GM12878 (cell line): Measurements from ENCODE around the gene CCDC120. TPM values are rescaled to one million over a fixed set of nuclear protein-coding genes. Genes with fewer than 3 reads are reported as not detected.

Source experiments
- CBX5 ChIP-seq: sonication (generic); IDR thresholded peaks from 2 replicates; pipeline ENCODE4 v1.6.1; 2016; ENCODE audit warnings: low read depth, moderate library complexity, mild to moderate bottlenecking, inconsistent platforms
- NFYB ChIP-seq: IDR thresholded peaks from 2 replicates; pipeline ENCODE4 v1.6.1; 2011; ENCODE audit warnings: low read depth, mild to moderate bottlenecking, low read length, improper control_type of control experiment, moderate library complexity; ENCODE audit not compliant: insufficient read depth
- PRDM15 ChIP-seq: fragments of 450-650 bp; formaldehyde crosslinking; IDR thresholded peaks from 2 replicates; pipeline ENCODE4 v1.4.0; 2020; ENCODE audit warnings: mild to moderate bottlenecking, moderate library complexity
- RAD21 ChIP-seq: IDR thresholded peaks from 2 replicates; pipeline ENCODE4 v1.6.1; 2011; ENCODE audit warnings: mild to moderate bottlenecking, low read depth, low read length, moderate library complexity; ENCODE audit not compliant: insufficient read depth
- RBBP5 ChIP-seq: fragments of 200-600 bp; sonication (generic); conservative IDR thresholded peaks from 2 replicates; pipeline ENCODE4 v1.6.1; 2016
- TAF1 ChIP-seq: IDR thresholded peaks from 2 replicates; pipeline ENCODE4 v1.6.1; 2011; ENCODE audit warnings: mild to moderate bottlenecking, low read depth, low read length, borderline replicate concordance
- TCF3 ChIP-seq: IDR thresholded peaks from 2 replicates; pipeline ENCODE4 v1.6.1; 2012; ENCODE audit warnings: low read depth, mild to moderate bottlenecking, low read length, borderline replicate concordance; ENCODE audit not compliant: insufficient read depth
- WRNIP1 ChIP-seq: IDR thresholded peaks from 2 replicates; pipeline ENCODE4 v1.6.1; 2011; ENCODE audit warnings: low read depth, low read length, improper control_type of control experiment, borderline replicate concordance
- ZZZ3 ChIP-seq: IDR thresholded peaks from 2 replicates; pipeline ENCODE4 v1.6.1; 2011; ENCODE audit warnings: low read depth; ENCODE audit not compliant: control insufficient read depth, insufficient read length
- polyA plus RNA-seq, 11 experiments: library from polyadenylated mRNA; depleted of rRNA in 4 of 11; unstranded in 6 of 11; stranded (reverse) in 5 of 11; fragments of >200 nt; fragmentation: Nextera tagmentation in 4 of 11; fragmentation: Illumina TruSeq in 1 of 11; extraction: Ambion mirVana in 4 of 11; extraction: Trizol in 1 of 11; gene quantifications; 1 replicate in 1 of 11; 2 replicates in 10 of 11; pipeline versions ENCODE4 v1.2.1 to v1.2.3, GENCODE V29; 2011 to 2016; ENCODE audit warnings: inconsistent platforms in 2 of 11, missing spikeins in 2 of 11, low read depth in 1 of 11
- total RNA-seq, 4 experiments: library from RNA; depleted of rRNA in 3 of 4; stranded (reverse); fragments of >200 nt in 3 of 4; fragmentation: Illumina TruSeq in 1 of 4; extraction: Trizol in 1 of 4; gene quantifications; 2 replicates each; pipeline versions ENCODE4 v1.2.1 to v1.2.3, GENCODE V29; 2013 to 2021
- TF ChIP-seq, protein P1 (sequence below): fragments of 450-650 bp; IDR thresholded peaks from 2 replicates; pipeline ENCODE4 v1.6.1; 2017; ENCODE audit warnings: low read depth, mild to moderate bottlenecking, moderate library complexity

Gene CCDC120
- total and polyA plus RNA-seq, 10 of the 15 experiments (the other 5 are each of a cell fraction or from before 2014, with no cell fraction given): 0.11 to 4.1 (median 0.76) TPM

GRCh38 chrX:49059201-49059600 is 402 bp downstream of the CCDC120 start (continued):
- TF ChIP-seq, protein P1, sequence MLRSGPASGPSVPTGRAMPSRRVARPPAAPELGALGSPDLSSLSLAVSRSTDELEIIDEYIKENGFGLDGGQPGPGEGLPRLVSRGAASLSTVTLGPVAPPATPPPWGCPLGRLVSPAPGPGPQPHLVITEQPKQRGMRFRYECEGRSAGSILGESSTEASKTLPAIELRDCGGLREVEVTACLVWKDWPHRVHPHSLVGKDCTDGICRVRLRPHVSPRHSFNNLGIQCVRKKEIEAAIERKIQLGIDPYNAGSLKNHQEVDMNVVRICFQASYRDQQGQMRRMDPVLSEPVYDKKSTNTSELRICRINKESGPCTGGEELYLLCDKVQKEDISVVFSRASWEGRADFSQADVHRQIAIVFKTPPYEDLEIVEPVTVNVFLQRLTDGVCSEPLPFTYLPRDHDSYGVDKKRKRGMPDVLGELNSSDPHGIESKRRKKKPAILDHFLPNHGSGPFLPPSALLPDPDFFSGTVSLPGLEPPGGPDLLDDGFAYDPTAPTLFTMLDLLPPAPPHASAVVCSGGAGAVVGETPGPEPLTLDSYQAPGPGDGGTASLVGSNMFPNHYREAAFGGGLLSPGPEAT: no peak
- TF ChIP-seq RBBP5: no peak
- no peak for TF ChIP-seq ZZZ3
- TF ChIP-seq PRDM15 (CRISPR knock-in tag): no peak
- TF ChIP-seq RAD21: no peak
- no peak for TF ChIP-seq TAF1
- TF ChIP-seq WRNIP1: no peak
- TF ChIP-seq NFYB: no peak
- TF ChIP-seq TCF3: no peak
- no peak for TF ChIP-seq CBX5
